AG04449 (cell line): ENCODE results near the gene RAPGEF2.
A peak's percentile ranks its signal among the peaks of the same experiment; 100 is the strongest.

Experiments
- CTCF ChIA-PET: fragments of 350-600 bp; formaldehyde crosslinking; extraction: SDS; loops from one replicate; lab custom pipeline; 2021; ENCODE audit warnings: antibody characterized with exemption; lab: Yijun Ruan, JAX
- POLR2A ChIA-PET: fragments of 400-600, 350-600 bp; formaldehyde crosslinking; extraction: SDS; loops from one replicate; lab custom pipeline; 2020; ENCODE audit warnings: antibody characterized with exemption, inconsistent platforms; lab: Yijun Ruan, JAX
- DNase-seq: peaks from one replicate; pipeline ENCODE4 v3.0.0-alpha.2; 2010; ENCODE audit warnings: low read depth, low spot score
- H3K4me3 ChIP-seq: 2 replicates; pipeline ENCODE4 v1.5.1; 2011; ENCODE audit warnings: low read depth, mild to moderate bottlenecking, control low read depth, low read length
- TF ChIP-seq, protein P1 (sequence below): IDR thresholded peaks from one replicate; pipeline ENCODE4 v1.5.1; 2011; ENCODE audit warnings: mild to moderate bottlenecking, moderate library complexity, low read length, control low read depth, inconsistent platforms; ENCODE audit not compliant: insufficient read depth; ENCODE audit errors: missing control alignments

RAPGEF2 gene

DNA sequence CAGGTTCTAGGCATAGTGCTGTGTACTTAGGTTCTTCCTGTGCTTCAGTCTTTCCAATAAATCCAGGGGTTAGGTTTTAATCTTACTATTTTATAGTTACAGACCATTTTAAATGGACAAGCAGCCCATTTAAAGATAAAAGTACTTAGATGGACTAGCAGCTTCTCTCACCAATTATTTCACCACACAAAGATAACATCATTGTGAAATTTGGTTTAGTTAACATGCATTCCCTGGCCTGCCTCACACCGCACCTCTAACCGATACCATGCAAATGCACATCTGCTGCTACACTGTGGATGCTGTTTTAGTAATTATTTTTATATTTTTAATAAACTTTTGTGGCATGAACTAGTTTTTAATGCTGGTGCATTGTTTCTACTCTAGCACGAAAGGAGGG lies 252.6 kb downstream of the RAPGEF2 start:
- DNase-seq, result no peak
- TF ChIP-seq, protein P1, sequence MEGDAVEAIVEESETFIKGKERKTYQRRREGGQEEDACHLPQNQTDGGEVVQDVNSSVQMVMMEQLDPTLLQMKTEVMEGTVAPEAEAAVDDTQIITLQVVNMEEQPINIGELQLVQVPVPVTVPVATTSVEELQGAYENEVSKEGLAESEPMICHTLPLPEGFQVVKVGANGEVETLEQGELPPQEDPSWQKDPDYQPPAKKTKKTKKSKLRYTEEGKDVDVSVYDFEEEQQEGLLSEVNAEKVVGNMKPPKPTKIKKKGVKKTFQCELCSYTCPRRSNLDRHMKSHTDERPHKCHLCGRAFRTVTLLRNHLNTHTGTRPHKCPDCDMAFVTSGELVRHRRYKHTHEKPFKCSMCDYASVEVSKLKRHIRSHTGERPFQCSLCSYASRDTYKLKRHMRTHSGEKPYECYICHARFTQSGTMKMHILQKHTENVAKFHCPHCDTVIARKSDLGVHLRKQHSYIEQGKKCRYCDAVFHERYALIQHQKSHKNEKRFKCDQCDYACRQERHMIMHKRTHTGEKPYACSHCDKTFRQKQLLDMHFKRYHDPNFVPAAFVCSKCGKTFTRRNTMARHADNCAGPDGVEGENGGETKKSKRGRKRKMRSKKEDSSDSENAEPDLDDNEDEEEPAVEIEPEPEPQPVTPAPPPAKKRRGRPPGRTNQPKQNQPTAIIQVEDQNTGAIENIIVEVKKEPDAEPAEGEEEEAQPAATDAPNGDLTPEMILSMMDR, result no peak
- no peak overlapping the region for H3K4me3 ChIP-seq
- CTCF ChIA-PET, result no interaction called here
- POLR2A ChIA-PET, result no interaction called here

DNA sequence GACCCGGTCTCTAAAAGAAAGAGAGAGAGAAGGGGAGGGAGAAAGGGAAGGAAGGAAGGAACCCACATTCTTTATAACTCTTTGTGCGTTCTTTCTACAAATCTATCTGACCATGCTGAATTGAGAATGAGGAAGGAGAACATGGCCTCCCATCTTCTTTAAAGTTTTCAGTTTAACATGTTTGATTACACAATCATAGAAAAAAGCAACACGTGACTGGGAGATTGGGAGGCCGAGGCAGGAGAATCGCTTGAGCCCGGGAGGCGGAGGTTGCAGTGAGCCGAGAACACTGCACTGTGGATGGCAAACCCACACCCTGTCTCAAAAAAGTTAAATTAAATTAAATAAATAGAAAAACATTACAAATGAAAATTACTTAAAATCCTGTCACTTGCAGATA lies 254.5 kb downstream of the RAPGEF2 start:
- TF ChIP-seq, protein P1, result no peak
- DNase-seq, result no peak
- ChIA-PET CTCF (interaction anchor here (1.1 to 1.5 kb wide), 2 partner anchors 9 to 86 kb away, joined by 3 to 4 read pairs; no protein-coding TSS in a partner anchor), POLR2A (no interaction called here)
- H3K4me3 ChIP-seq, result no peak overlapping the region

DNA sequence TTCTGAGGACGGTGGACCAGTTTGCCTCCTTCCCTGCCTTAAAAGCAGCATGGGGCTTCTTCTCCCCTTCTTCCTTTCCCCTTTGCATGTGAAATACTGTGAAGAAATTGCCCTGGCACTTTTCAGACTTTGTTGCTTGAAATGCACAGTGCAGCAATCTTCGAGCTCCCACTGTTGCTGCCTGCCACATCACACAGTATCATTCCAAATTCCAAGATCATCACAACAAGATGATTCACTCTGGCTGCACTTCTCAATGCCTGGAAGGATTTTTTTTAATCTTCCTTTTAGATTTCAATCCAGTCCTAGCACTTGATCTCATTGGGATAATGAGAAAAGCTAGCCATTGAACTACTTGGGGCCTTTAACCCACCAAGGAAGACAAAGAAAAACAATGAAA lies 255.3 kb downstream of the RAPGEF2 start:
- TF ChIP-seq, protein P1, result no peak
- peak; percentile 63 for DNase-seq
- CTCF ChIA-PET, result interaction anchor here (1.5 kb wide), 1 partner anchor 10 kb away, joined by 4 read pairs; no protein-coding TSS in a partner anchor
- H3K4me3 ChIP-seq, result no peak overlapping the region
- POLR2A ChIA-PET, result no interaction called here

DNA sequence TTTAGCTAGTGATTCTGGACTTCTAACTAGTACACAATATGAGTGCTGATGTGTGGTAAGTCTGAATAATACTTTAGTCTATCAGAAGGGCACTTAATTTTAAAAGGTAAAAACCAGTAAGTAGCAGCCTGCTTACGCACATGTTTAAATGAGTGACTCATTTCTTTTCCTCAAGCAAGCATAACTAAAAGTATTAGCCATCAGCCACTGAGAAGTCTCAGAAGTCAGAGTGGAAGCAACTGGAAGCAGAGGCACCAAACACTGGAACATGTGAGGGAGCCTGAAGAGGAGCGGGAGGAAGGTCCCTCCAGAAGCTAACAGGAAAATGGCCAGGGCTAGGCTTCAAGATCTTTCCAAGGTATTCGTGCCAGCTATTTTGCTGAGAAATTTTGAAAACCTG lies 257.7 kb downstream of the RAPGEF2 start:
- DNase-seq, result peak; percentile 86
- ChIA-PET POLR2A (no interaction called here), CTCF (interaction anchor here (0.9 to 1.7 kb wide), 2 partner anchors 12 to 14 kb away, joined by 4 to 5 read pairs; no protein-coding TSS in a partner anchor)
- no peak overlapping the region for H3K4me3 ChIP-seq
- TF ChIP-seq, protein P1, result no peak

DNA sequence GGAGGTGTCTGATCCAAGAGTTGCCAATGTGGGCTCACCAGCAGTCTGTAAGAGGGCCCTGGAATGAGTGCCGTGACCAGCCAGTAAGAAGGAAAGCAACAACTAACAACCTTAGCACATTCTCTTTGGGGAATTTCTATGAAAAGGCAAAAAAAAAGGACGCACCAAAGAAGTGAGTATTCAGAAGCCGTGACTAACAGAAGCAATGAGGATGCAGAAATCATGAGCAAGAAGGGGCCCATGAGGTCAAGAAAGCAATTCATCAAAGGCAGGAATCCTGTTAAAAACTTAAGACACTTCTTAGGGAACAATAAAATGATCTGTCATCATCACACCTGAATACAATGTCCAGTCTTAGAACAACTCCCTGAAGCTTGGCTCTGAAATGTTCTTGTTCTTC lies 260.5 kb downstream of the RAPGEF2 start:
- CTCF ChIA-PET, result interaction anchor here (1.2 kb wide), 1 partner anchor 161 kb away, joined by 3 read pairs; no protein-coding TSS in a partner anchor

DNA sequence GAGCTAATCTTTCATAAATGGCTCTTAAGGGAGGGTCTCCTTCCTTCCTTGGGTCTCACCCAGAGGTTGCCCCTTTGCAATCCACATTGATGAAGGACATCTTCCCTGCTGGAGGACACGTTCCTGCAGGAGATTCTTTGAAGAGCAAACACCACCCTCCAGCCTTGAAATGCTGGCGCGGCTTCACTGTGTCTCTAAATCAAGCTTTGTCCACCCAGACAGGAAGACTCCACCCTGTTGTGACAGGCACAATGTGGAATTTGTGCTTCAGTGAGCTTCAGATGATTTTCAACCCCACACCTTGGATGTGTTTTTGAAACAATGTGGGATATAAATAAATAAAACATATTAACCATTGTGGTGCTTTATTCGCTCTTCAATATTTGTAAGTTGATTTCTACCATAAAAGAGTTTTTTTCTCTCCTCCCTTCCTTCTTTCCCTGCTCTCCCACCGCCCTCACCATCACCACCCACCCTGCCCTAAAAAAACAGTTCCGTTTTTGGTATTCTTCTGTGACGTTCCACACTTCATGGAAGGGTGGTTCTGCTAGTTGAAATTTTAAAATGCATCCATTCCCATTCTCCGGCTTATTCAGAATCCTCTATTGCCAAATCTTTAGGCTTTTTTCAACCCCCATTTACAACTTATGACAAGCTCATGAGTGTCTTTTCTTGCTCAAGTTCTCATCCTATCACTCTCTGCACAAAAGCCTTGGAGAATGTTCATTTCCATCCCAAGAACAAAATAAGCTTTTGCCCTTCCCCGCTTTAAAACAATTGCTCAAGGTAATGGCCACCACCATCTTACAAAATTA lies 264.3 kb downstream of the RAPGEF2 start:
- TF ChIP-seq, protein P1, result no peak
- H3K4me3 ChIP-seq, result no peak overlapping the region
- ChIA-PET POLR2A (interaction anchor here (0.9 kb wide), 1 partner anchor 8 kb away, joined by 3 read pairs; no protein-coding TSS in a partner anchor), CTCF (interaction anchor here (0.6 to 1.7 kb wide), 3 partner anchors 18 to 31 kb away, joined by 3 to 4 read pairs (median 3); no protein-coding TSS in a partner anchor)
- DNase-seq, result no peak

More for the DNA sequence above, 260.5 kb downstream of the RAPGEF2 start:
- TF ChIP-seq, protein P1, result no peak
- no peak overlapping the region for H3K4me3 ChIP-seq
- no peak for DNase-seq
- POLR2A ChIA-PET, result no interaction called here
